Measurements from ENCODE around the gene OPN3.

- peak in 3 of 6 experiments; percentile 11 to 46 (median 26) for TF ChIP-seq CTCF (IDR thresholded peaks at IDR 0.05)
- TF ChIP-seq POLR2A (IDR thresholded peaks at IDR 0.05), result peak in 3 of 4 donors; percentile 73 to 92 (median 92)
Measured at GRCh38 chr1:241640149-241640866, at the start of gene OPN3, which contains the start of gene CHML.

All from upper lobe of left lung (tissue), 4 donors.